LNCaP clone FGC (cell line): ENCODE measurements around the gene RACK1.

Experiments used
- DNase-seq: peaks from one replicate; pipeline ENCODE4 v3.0.0-alpha.2; 2011; ENCODE audit warnings: low read depth
- H3K4me3 ChIP-seq: 2 replicates; pipeline ENCODE4 v1.5.1; 2011; ENCODE audit warnings: mild to moderate bottlenecking, low read depth, low read length, control low read depth
- TF ChIP-seq, protein P1 (sequence below): IDR thresholded peaks from 2 replicates; pipeline ENCODE4 v1.5.1; 2012; ENCODE audit warnings: mild to moderate bottlenecking; ENCODE audit not compliant: control insufficient read depth, insufficient read depth; ENCODE audit errors: extremely low read depth

RACK1 gene

DNA sequence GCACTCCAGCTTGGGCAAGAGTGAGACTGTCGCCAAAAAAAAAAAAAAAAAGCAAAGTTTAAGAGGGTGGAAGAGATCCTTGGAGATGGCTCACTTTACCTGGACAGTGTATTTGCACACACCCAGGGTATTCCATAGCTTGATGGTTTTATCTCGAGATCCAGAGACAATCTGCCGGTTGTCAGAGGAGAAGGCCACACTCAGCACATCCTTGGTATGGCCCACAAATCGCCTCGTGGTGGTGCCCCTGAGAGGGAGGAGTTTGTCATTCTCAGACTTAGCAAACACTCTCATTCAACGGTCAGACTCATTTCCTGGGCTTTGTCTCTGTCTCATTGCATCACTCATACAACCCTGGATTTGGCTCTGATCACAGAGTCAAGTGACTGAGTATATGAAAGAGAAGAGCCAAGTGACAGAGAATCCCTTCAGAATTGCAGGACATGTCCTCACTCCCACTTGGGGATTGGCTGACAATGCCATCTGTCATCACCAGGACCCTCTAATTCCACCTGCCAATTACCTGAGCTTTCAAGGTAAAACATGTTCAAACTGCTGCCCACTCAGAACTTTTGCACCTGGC is 2.2 kb downstream of the RACK1 start:
- TF ChIP-seq, protein P1, sequence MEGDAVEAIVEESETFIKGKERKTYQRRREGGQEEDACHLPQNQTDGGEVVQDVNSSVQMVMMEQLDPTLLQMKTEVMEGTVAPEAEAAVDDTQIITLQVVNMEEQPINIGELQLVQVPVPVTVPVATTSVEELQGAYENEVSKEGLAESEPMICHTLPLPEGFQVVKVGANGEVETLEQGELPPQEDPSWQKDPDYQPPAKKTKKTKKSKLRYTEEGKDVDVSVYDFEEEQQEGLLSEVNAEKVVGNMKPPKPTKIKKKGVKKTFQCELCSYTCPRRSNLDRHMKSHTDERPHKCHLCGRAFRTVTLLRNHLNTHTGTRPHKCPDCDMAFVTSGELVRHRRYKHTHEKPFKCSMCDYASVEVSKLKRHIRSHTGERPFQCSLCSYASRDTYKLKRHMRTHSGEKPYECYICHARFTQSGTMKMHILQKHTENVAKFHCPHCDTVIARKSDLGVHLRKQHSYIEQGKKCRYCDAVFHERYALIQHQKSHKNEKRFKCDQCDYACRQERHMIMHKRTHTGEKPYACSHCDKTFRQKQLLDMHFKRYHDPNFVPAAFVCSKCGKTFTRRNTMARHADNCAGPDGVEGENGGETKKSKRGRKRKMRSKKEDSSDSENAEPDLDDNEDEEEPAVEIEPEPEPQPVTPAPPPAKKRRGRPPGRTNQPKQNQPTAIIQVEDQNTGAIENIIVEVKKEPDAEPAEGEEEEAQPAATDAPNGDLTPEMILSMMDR, result no peak
- peak overlapping the region; percentile 96 for H3K4me3 ChIP-seq
- DNase-seq, result no peak

DNA sequence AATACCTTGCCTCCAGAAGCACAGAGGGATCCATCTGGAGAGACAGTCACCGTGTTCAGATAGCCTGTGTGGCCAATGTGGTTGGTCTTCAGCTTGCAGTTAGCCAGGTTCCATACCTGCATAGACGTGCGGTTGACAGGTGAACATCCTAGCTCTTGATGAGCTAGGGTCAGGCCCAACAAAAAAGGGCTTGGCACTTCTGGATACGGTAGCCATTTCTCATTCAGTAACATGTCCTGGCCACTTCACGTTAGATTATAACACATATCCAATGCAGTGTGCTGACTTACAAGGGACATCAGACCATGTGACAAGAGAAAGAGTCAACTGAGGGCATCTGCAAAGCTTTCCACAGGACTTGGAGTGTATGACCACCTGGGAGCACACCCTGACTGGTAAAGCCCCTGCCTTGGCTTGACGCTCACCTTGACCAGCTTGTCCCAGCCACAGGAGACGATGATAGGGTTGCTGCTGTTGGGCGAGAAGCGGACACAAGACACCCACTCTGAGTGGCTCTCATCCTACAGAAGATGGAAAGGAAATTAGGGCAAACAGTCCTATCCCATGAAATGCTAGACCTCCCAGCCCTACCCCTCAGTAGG is 4.5 kb downstream of the RACK1 start:
- TF ChIP-seq, protein P1, result no peak
- no peak overlapping the region for H3K4me3 ChIP-seq
- no peak for DNase-seq

DNA sequence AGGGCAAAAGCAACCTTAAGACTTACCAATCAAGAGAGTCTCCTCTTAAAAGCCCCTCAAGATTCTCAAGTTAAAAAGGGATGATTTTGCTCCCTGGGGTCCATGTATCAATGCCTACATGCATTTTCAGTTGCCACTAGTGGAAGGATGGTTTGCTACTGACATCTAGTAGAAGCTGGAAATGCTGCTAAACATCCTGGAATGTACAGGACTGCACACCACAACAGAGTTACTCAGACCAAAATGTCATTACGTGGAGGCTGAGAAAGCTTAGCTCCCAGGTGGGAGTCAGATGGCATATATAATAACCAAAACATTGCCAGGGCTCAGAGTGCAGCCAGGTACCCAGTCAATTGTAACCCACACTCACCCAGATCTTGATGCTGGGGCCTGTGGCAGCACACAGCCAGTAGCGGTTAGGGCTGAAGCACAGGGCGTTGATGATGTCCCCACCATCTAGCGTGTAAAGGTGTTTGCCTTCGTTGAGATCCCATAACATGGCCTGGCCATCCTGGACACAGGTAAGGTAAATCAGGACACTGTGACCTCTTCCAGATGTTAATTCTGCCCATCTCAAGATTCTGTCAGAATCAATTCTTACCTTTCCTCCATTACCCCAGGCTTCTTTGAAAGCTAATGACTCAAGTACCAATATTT is 5.8 kb downstream of the RACK1 start:
- TF ChIP-seq, protein P1, result no peak
- DNase-seq, result no peak
- no peak overlapping the region for H3K4me3 ChIP-seq

DNA sequence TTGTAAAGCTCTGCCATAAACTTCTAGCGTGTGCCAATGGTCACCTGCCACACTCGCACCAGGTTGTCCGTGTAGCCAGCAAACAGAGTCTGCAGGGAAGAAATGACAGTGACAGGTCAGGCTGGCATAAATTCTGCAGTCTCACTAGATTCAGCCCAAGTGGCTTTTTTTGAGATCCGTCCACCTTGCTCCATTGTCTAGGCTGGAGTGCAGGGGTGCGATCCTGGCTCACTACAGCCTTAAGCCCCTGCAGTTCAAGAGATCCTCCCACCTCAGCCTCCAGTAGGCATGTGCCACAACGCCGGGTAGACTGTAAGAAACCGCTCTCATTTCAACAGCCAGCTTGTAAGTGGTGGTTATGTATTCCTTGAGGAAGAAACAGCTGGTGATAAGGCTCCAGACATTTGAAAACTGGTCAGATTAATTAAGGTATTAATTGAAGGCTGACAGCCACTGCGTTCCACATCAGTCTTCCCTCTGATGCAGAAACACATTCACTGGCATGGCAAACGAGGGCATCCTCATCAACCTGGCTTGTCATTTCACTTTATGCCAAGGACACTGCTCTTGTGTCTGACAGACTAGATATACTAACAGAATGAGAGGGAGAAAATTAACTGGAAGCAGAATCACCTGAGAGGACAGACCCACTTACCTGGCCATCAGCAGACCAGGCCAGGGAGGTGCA is 6.6 kb downstream of the RACK1 start:
- TF ChIP-seq, protein P1, result no peak

DNA sequence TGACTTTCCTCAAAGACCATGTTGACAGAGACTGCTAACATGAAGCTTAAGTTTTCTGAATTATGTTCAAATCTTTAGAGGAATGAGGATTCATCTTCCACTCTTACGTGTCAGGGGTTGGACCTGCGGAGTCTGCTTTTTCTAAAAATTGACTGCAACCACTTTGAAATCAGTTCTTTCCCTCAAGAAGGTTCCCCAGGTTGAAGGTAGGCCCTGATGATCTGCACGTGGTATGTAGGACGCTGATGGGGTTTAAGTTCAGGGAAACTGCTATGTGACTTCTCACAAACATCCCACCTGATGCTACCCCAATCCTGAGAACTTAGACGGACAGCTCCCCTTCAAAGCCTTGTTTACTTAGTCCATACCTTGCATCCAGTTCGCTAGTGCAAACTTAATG is 7.2 kb downstream of the RACK1 start:
- H3K4me3 ChIP-seq, result no peak overlapping the region
- DNase-seq, result no peak
- TF ChIP-seq, protein P1, result no peak

More for the DNA sequence above, 6.6 kb downstream of the RACK1 start:
- DNase-seq, result no peak
- no peak overlapping the region for H3K4me3 ChIP-seq

DNA sequence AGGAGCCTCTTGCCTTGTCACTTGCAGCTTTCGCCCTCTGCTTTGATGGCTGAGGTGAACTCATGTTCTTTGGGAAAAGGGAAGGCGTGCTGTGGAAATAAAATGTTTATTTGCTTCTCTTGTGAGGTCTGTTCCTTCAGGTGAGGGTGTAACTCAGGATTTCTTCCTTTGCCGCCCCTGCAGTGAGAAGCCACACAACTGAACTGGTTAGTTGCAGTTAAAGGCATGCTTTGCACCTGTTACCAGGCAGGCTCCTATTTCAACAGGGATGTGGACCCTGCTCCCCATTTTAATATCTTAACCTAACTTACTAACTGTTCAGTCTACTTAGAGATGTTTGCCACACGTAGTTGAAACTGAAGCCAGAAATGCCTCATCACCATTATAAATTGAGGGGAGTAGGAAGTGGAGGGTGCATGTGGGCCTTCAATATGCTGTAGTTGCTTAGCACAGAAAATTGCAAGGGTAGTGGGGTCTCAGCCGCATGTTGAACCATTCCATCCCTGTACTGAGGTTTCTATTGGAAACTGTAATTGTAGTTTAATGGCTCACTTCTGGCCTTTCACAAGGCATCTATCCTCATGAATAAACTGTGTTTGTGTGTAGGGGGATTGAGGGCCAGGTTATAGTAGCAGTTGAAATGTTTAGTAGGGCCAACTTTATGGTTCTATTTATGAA is 7.9 kb downstream of the RACK1 start:
- no peak overlapping the region for H3K4me3 ChIP-seq
- TF ChIP-seq, protein P1, result no peak
- DNase-seq, result no peak
